ENCODE data around the gene STK33.

STK33 gene

GRCh38 chr11:8601376-8602133, 7.5 kb upstream of the STK33 start:
- no peak for DNase-seq

- DNase-seq: no peak
Measured at GRCh38 chr11:8598506-8598905, 4.5 kb upstream of the STK33 start.

GRCh38 chr11:8597182-8597581, 3.2 kb upstream of the STK33 start:
- DNase-seq: no peak

GRCh38 chr11:8596504-8597046, 2.5 kb upstream of the STK33 start:
- DNase-seq: no peak

GRCh38 chr11:8593455-8593854, 573 bp downstream of the STK33 start:
- DNase-seq: no peak

- DNase-seq: no peak
Measured at GRCh38 chr11:8587915-8588314, 6.1 kb downstream of the STK33 start.

GRCh38 chr11:8586805-8587204, 7.2 kb downstream of the STK33 start:
- DNase-seq: no peak

- no peak for DNase-seq
Measured at GRCh38 chr11:8586184-8586583, 7.8 kb downstream of the STK33 start.

GRCh38 chr11:8584511-8584910, 9.5 kb downstream of the STK33 start:
- DNase-seq: no peak

- DNase-seq: no peak
Measured at GRCh38 chr11:8584082-8584481, 9.9 kb downstream of the STK33 start.

- DNase-seq: no peak
Measured at GRCh38 chr11:8581300-8581699, 12.7 kb downstream of the STK33 start.

GRCh38 chr11:8577791-8578581, 16.0 kb downstream of the STK33 start:
- DNase-seq: no peak

- no peak for DNase-seq
Measured at GRCh38 chr11:8574798-8575197, 19.2 kb downstream of the STK33 start.

GRCh38 chr11:8573777-8574176, 20.3 kb downstream of the STK33 start:
- no peak for DNase-seq

GRCh38 chr11:8567602-8568198, 26.3 kb downstream of the STK33 start:
- DNase-seq: no peak

- DNase-seq: no peak
Measured at GRCh38 chr11:8566613-8567210, 27.3 kb downstream of the STK33 start.

GRCh38 chr11:8564526-8564925, 29.5 kb downstream of the STK33 start:
- no peak for DNase-seq

GRCh38 chr11:8561461-8561860, 32.6 kb downstream of the STK33 start:
- no peak for DNase-seq

- DNase-seq: no peak
Measured at GRCh38 chr11:8558436-8558835, 35.6 kb downstream of the STK33 start.

- DNase-seq: no peak
Measured at GRCh38 chr11:8545698-8546366, 48.2 kb downstream of the STK33 start.

GRCh38 chr11:8544807-8545206, 49.2 kb downstream of the STK33 start:
- DNase-seq: no peak

- no peak for DNase-seq
Measured at GRCh38 chr11:8543278-8543677, 50.8 kb downstream of the STK33 start.

GRCh38 chr11:8541448-8541847, 52.6 kb downstream of the STK33 start:
- no peak for DNase-seq

All from activated CD4-positive, alpha-beta T cell treated with anti-CD3 and anti-CD28 coated beads for 48 hours (primary cell).